Measurements from ENCODE around the gene GMFB. TPM values are rescaled to one million over a fixed set of nuclear protein-coding genes. Genes with fewer than 3 reads are reported as not detected.

The GMFB gene
- total RNA-seq, 1 experiment from 2014 or later: 79.2 TPM

DNA sequence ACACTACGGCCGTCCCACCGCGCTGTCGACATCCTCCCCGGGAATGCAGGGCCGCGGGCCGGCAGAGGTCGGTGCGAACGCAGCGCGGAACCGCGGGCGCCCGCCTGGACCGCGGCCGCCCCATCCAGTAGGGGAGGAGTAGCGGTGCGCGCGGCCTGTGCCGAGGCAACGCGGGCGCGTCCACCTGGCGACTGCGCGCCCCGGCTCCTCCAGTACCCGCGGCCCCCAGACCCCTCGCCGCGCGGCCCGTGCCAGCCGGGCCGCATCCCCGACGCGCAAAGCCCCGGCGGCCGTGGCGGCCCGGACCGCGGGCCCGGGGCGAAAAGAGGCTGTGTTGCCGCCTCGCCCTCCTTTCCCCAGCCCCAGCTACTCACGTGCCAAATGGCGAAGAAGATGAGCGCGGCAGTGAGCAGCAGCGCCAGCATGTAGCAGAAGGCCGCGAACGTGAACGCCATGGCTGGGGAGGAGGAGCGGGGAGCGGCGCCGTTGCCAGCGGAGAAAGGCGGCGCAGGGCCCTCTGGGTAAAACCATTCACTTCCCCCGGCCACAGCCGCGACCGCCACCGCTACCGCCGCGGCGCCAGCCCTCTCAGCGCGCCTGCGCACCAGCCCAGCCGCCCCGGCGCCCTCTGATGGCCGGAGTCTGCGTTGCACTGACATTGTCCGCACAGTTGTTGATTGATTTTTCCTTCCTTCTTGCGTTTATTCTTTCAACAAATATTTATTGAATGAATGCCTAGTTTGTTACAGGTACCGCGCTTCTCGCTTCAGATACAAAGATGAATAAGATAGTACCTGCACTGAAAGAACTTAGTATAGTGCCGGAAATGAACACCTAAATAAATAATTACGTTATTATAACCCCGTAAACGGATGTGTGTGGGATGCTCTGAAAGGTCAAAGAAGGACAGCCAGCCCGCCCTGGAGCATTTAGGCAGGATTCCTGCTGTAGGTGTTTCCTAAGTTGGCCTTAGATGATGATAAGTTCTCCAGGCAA is 47.6 kb downstream of the GMFB start, which contains the start of gene CNIH1:
Gene CNIH1 (minus strand): TSS at position 502 of the 996 bp plus-strand sequence. CDS start 47 bp downstream, at position 455.
- peaks cover 28 to 48% of the 10 kb centered on the region in 2 experiments for H3K4me1 Mint-ChIP-seq

More for the DNA sequence above, 47.6 kb downstream of the GMFB start, which contains the start of gene CNIH1:
- H3K79me2 ChIP-seq (ENCODE audit: insufficient read depth, low read length): peaks cover 22% of the 10 kb centered on the region
- peak within 1 kb of the TSS; percentile 27 for H3K27ac ChIP-seq (ENCODE audit: insufficient read length, low read depth, low read length)
- no peak within 1 kb of the TSS for H2BK15ac ChIP-seq (ENCODE audit: low read depth, low read length)
- TF ChIP-seq, protein P1, sequence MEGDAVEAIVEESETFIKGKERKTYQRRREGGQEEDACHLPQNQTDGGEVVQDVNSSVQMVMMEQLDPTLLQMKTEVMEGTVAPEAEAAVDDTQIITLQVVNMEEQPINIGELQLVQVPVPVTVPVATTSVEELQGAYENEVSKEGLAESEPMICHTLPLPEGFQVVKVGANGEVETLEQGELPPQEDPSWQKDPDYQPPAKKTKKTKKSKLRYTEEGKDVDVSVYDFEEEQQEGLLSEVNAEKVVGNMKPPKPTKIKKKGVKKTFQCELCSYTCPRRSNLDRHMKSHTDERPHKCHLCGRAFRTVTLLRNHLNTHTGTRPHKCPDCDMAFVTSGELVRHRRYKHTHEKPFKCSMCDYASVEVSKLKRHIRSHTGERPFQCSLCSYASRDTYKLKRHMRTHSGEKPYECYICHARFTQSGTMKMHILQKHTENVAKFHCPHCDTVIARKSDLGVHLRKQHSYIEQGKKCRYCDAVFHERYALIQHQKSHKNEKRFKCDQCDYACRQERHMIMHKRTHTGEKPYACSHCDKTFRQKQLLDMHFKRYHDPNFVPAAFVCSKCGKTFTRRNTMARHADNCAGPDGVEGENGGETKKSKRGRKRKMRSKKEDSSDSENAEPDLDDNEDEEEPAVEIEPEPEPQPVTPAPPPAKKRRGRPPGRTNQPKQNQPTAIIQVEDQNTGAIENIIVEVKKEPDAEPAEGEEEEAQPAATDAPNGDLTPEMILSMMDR (conservative IDR thresholded peaks at IDR 0.05): peak; percentile 93
- peak within 1 kb of the TSS; percentile 98 for H3K14ac ChIP-seq (ENCODE audit: insufficient read depth, low read length)
- Mint-ChIP-seq H3K27ac (peak within 1 kb of the TSS; percentile 93 to 99 (median 98)), H3K9me3 (no peaks in the 10 kb centered on the region), H3K4me3 (peak within 1 kb of the TSS; percentile 81 to 97), H3K27me3 (ENCODE audit: low read depth) (no peaks in the 10 kb centered on the region), H3K36me3 (ENCODE audit: insufficient read depth in 1 of 3, low read depth in 3 of 3) (peaks cover 10 to 15% (median 13%) of the 10 kb centered on the region in 3 experiments)
- no peak within 1 kb of the TSS for H3K56ac ChIP-seq (ENCODE audit: insufficient read length, low read depth, low read length)
- no peak within 1 kb of the TSS for H2BK5ac ChIP-seq (ENCODE audit: insufficient read length, low read length)
- no peak within 1 kb of the TSS for H3T11ph ChIP-seq (ENCODE audit: low read length)
- H3K4ac ChIP-seq (ENCODE audit: low read depth, low read length): no peak within 1 kb of the TSS
- no peaks in the 10 kb centered on the region for H4K20me1 ChIP-seq (ENCODE audit: control insufficient read depth, insufficient read depth, insufficient read length)
- H4K8ac ChIP-seq (replicated peaks; ENCODE audit: insufficient read length, low read depth, low read length): peak within 1 kb of the TSS; percentile 14
- peak within 1 kb of the TSS; percentile 95 for H3K18ac ChIP-seq (ENCODE audit: insufficient read length, low read depth, low read length)
- DNase-seq: peak; percentile 90
- no peaks in the 10 kb centered on the region for H3K9me3 ChIP-seq (ENCODE audit: control insufficient read depth, low read depth, low read length)
- no peak within 1 kb of the TSS for H2BK20ac ChIP-seq (ENCODE audit: low read depth, low read length, poor library complexity, severe bottlenecking)
- peaks cover 4% of the 10 kb centered on the region for H3K23me2 ChIP-seq (ENCODE audit: insufficient read length, low read depth, low read length, poor library complexity, severe bottlenecking)
- peaks cover 5% of the 10 kb centered on the region; the same call in 1 of the 2 replicates for H3K4me1 ChIP-seq (ENCODE audit: insufficient read depth, low read length)
- no peak within 1 kb of the TSS for H4K5ac ChIP-seq (ENCODE audit: insufficient read length, low read depth, low read length)
- H2AK5ac ChIP-seq (ENCODE audit: insufficient read length, low read length): no peak within 1 kb of the TSS
- H2BK12ac ChIP-seq (ENCODE audit: insufficient read length, low read depth, low read length): peak within 1 kb of the TSS; percentile 71
- no peak within 1 kb of the TSS for H4K91ac ChIP-seq (ENCODE audit: insufficient read length, low read depth, low read length)
- H3K79me1 ChIP-seq (ENCODE audit: insufficient read depth, low read depth, low read length, poor library complexity, severe bottlenecking): peaks cover 3% of the 10 kb centered on the region
- WGBS (ENCODE audit: extremely low coverage, insufficient read length, low lambda C conversion rate): no CpG with 5 or more reads among the region's 100 CpGs
- H3K4me2 ChIP-seq (ENCODE audit: insufficient read depth, insufficient read length, low read length): peak within 1 kb of the TSS; percentile 70
- no peak within 1 kb of the TSS for H2BK120ac ChIP-seq (ENCODE audit: low read depth, low read length, poor library complexity, severe bottlenecking)
- peak within 1 kb of the TSS; percentile 89 for H3K9ac ChIP-seq (ENCODE audit: extremely low read depth, insufficient read length, low read length)
- peak within 1 kb of the TSS; percentile 95 for H2AFZ ChIP-seq (ENCODE audit: low read length)
- no peak within 1 kb of the TSS for H3K23ac ChIP-seq (ENCODE audit: insufficient read length, low read depth, low read length)
- no peaks in the 10 kb centered on the region for H3K27me3 ChIP-seq (ENCODE audit: insufficient read depth, low read length)
